ENCODE measurements around the gene C1orf21.

The C1orf21 gene

DNA sequence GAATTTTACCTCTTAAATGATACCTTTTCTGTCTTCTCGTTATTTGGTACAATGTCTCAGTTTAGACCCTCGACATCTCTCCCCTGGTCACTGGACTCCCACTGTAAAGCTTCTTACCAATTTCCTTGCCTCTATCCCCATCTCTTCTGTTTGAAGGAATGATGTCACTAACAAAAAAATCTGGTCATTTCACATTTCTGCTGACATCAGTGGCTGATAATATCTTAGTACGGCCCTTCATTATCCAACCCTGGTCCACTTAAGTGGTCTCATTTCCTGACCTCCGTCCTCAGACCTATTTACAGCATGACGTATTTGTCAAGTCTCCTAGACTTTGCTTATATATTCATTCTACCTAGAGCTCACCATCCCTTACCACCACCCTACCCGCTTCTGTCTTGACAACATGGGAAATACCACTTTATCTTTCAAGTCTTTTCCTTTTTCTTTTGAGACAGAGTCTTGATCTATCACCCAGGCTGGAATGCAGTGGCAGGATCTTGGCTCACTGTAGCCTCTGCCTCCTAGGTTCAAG is 60.9 kb downstream of the C1orf21 start:
- no peak for DNase-seq (ENCODE audit: low read depth)

DNA sequence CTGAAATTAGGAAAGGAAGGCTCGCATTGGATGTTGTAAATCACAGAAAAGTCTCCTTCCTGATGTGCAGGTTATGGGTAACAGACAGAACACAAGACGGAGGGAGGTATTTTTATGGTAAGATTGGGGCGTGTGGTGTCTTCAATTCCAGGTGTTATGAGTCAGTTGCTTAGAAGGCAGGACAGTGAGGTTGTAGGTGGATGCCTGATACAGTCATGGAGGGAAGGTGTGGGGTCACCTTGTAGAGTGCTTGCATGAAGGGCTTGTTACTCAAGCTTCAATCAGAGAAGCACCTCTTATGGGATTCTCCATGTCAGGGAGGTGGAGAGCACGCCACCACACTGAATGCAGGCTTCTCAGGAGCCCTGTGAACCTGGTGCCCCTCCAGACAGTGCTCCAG is 63.1 kb downstream of the C1orf21 start:
- no peak for DNase-seq (ENCODE audit: low read depth)

GRCh38 chr1:184455786-184456185 is 69.0 kb downstream of the C1orf21 start:
- no peak for DNase-seq (ENCODE audit: low read depth)

DNA sequence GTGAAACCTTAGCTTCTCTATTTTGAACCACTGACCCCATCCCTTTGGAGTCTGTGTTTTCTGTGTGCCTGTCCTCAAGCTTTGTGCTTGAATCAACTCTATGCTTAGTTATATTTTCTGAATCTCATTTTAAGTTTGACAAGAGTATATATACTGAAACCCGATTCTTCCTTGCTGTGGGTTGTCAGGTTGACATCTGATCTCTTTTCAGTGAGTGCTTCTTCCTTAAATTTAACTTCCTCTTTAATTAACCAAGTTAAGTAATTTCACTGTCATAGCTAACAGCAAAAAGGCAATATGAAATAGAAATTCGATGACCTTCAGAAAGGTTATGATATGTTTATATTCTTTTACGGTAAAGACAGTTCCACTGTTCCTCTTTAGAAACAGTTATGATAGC is 69.4 kb downstream of the C1orf21 start:
- no peak for DNase-seq (ENCODE audit: low read depth)

- peak; percentile 63 for DNase-seq (ENCODE audit: low read depth)
Measured at GRCh38 chr1:184457500-184457899, 70.7 kb downstream of the C1orf21 start.

DNA sequence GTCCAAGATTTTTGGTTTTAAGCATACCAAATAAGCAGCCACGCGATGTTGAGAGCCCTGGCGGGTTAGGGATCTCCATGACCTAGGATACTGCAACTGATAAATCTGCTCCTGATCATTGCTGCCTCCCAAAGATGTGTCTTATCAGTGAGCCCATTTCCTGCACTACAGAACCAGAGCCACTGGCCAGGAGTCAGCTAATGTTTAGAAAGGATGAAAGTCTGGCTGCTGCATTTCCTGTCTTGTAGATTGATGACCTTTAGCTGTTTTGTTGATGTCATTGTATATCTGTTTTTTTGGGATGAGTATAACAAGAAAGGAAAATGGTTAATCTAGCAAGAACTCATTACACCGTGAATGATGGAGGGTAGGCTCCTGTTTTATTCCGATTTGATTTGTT is 74.5 kb downstream of the C1orf21 start:
- DNase-seq (ENCODE audit: low read depth), result no peak

GRCh38 chr1:184462155-184462554 is 75.3 kb downstream of the C1orf21 start:
- DNase-seq (ENCODE audit: low read depth), result no peak

DNA sequence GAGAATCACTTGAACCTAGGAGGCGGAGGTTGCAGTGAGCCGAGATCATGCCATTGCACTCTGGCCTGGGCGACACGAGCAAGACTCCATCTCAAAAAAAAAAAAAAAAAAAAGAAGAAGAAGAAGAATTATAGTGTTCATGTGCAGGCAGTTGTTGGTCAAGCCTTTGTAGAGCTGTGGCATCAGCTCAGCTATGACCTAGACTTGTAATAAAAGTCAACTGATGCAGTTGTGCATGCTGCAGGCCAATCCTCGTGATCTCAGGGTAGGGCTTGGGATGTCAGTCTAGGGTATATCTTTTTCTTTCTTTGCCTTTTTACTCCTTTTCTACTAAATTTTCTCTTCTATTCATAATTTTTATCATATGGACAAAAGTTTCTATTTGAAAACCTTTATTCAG is 76.2 kb downstream of the C1orf21 start:
- DNase-seq (ENCODE audit: low read depth), result no peak

DNA sequence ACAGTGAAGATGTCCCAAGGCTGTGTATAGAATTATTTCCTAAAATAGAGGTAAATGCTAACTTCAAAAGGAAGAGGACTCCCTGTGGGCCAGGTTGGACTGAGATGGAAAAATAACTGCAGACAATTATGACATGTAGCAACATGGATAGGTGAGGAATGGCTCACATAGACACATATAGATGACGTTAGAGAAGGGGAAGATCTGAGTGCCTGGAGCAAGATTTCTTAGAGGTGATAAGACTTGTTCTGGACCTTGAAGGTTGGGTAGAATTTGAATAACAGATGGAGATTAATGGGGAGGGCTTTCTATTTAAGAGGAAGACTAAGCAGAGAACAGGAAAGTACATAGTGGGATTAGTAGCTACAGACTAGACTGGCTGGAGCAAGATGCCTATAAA is 76.9 kb downstream of the C1orf21 start:
- DNase-seq (ENCODE audit: low read depth), result no peak

GRCh38 chr1:184464757-184465156 is 77.9 kb downstream of the C1orf21 start:
- no peak for DNase-seq (ENCODE audit: low read depth)

GRCh38 chr1:184465489-184466146 is 78.8 kb downstream of the C1orf21 start:
- DNase-seq (ENCODE audit: low read depth), result peak; percentile 52

DNA sequence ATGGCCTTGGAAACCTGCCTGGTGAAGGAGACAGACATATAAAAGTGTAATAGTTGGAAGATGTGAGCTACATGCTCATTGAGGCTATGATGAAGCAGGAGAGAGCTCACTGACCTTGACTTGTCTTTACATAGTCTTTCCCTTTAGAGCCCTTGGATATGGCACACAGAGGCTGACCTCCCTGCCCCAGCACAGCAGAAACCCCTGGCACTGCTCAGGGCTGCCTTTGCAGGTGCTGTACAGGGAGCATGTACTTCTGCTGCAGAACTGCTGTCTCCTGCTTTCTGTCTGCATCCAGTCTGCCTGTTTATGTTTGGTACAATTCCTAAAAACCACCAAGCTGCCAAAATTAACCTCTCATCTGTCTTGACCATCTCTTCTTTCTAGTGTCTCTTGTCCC is 80.5 kb downstream of the C1orf21 start:
- DNase-seq (ENCODE audit: low read depth), result no peak

DNA sequence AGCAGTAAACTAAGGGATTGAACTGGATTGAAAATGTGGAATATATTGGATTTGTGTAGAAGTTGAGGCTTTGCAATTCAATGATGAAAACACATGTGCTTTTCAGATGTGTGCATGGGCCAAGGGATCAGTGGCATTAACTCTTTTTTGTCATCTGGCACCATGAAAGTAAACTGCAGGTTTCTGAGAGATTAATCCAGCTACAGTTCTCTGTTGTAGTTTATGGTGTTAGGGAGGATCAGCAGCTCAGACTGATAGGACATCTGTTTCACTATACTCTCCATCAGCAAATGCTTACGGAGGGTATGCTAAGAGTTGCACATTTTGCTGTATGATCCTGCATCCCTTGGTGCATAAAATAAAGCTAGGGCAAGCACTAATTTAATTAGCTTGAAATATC is 82.6 kb downstream of the C1orf21 start:
- no peak for DNase-seq (ENCODE audit: low read depth)

DNA sequence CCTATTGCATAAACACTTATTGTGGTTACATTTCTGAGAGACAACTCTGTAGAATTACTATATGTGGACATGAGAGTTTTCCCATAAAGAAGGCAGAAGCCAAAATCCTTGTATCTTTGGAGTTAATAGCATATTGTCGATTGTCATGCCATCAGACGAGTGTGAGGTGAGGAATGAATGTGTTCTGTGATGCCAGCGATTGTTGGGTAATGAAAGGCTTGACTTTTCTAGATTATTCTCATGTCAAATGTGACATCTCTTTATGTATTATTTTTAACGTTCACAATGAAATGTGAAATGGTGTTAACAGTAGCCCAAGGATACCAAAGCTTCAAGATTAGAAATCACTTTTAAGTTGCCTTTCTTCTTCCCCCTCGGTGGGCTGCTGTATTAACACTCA is 84.9 kb downstream of the C1orf21 start:
- no peak for DNase-seq (ENCODE audit: low read depth)

DNA sequence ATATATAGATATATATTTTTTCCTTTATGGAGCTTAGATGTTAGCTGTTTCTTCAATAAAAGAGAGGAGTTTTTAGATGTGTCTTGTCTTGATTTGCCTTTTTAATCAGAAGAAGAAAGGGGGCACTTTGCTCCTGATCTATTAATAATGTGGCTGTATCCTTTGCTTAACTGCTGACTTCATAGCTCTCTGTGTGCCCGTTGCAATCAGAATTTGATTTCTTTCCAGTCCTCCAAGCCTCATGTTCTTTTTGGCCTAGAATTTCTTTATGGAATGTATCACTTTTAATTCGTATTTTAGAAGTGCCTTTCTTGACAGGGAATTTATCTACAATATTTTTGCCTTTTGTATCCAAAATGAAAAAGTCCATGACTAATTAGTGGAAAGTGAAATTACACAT is 85.3 kb downstream of the C1orf21 start:
- no peak for DNase-seq (ENCODE audit: low read depth)

DNA sequence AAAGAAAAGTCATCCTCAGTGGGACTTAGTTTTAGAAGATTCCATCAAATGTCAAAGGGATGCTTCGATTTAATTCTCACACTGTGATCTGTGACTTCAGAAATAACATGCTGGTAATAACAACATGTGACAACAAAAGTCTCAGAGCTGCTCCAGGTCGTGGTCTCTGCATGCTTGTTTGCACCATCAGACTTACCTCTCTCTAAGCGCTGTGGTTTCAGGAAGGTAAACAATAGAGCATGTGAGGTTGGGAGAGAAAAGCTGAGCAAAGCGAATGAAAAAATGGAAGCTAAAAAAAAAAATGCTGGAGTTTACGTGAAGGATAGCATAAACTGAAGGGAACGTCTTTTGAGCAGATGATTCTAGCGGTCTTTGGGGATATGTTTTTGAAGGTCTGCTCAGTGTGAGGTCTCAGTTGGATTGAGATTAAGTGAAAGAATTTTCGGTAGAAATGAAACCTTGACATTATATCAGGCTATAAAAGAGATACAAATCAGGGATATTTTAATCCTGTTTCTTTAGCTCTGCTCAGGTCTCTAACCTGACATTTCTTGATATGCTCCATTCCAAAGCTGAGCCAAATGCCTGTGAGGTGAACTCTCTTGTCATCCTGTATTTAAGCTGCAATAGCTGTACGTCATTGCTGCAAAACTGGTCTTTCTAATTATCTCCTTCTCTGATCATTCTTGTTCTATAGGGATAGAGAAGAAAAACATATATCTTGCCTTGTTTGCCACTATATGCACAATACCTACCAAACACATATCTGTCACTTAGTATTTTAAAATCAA is 86.5 kb downstream of the C1orf21 start:
- DNase-seq (ENCODE audit: low read depth), result no peak

DNA sequence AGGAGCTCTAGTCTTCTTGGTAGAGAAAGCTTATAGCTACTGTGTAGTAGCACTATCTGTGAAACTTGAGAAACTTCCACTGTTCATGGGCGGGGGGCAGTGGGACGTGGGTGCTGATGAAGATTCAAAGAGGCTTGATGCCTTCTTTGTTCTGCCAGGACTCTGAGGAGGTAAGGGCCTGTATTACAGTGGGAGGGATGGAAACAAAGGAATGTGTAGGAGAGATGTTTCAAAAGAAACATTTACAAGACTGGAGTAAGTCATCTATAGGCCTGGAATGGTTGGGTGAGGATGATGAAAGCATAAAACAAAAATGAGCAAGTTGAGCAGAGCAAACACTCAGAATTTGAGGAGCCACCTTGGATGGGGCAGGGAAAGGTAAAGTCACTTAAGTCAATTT is 89.4 kb downstream of the C1orf21 start:
- no peak for DNase-seq (ENCODE audit: low read depth)

DNA sequence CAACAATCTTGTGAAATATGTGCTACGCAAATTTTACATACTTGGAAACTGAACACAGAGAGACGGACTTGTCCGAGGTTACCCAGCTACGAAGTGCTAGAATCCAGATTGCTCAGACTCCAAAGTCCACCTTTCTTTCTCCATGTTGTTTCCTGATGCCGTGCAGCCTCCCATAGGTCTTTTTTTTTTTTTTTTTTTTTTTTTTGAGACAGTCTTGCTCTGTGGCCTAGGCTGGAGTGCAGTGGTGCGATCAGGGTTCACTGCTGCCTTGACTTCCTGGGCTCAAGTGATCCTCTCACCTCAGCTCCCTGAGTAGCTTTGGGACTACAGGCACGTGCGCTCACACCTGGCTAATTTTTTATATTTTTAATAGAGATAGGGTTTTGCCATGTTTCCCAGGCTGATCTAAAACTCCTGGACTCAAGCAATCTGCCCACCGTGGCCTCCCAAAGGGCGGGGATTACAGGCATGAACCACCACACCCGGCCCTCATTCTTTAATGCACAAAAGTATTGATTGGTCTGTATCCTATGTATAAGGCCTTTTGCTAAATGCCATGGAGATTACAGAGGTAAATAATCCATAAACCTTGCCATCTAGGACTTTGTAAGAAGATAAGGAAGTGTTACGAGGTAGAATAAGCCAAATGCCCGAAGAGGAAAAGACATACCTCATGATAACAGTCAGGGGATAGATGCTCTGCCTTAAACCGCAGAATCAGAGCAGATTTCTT is 92.8 kb downstream of the C1orf21 start:
- no peak for DNase-seq (ENCODE audit: low read depth)

DNA sequence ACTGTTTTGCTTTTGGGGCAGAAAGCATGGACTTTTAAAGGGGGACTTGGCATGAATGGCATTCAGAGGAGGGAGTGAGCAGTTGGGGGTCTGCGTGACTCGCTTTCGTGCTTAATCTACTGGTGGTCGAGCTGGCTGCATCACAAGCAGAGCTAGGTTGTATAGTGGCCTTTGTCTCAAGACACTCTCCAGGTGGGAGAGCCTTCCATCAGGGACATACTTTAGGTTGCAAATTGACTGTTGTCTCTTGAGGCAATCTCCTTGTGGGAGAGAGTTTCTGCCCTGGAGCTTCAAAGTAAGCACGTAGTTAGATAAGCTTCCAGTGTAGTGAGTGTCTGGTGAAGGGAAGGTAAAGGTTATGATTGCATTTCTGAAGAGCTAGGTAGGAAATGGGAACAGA is 93.9 kb downstream of the C1orf21 start:
- DNase-seq (ENCODE audit: low read depth), result no peak

DNA sequence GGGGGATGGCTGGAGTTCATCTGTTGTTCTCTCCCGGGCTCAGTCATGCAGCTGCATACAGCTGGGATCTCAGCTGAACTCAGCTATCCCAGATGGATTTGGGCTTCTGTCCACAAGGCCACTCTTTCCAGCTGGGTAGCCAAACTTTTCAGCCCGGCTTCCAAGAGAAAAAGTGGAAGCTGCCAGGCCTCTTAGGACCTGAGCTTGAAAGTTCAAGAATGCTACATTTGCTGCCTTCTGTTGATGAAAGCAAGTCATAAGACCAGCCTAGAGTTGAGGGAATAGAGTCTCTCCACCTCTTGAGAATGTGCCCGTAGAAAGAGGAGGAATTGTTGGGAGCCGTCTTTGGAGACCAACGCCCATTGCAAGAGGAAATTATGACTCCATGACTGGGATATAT is 95.3 kb downstream of the C1orf21 start:
- DNase-seq (ENCODE audit: low read depth), result no peak

GRCh38 chr1:184483101-184483683 is 96.4 kb downstream of the C1orf21 start:
- peak; percentile 80 for DNase-seq (ENCODE audit: low read depth)

Measured in EH (cell line).